Right atrium auricular region (tissue), 2 donors: ENCODE results near the gene FAM53A. TPM values are rescaled to one million over a fixed set of nuclear protein-coding genes. Genes with fewer than 3 reads are reported as not detected.

ENCODE experiments used
- DNase-seq: peaks from one replicate; pipeline ENCODE4 v3.0.0-alpha.2; 2019; ENCODE audit warnings: low spot score
- H3K27ac ChIP-seq, 2 donors: fragments of 200-600 bp; sonication (generic); 1 replicate in 1 of 2; 2 replicates in 1 of 2; pipeline ENCODE4 v1.5.1; 2016 to 2019
- H3K27me3 ChIP-seq, 2 donors: fragments of 200-600 bp; sonication (generic); one replicate each; pipeline versions ENCODE4 v1.5.1 to v1.6.0; 2017 to 2019
- H3K36me3 ChIP-seq: fragments of 200-600 bp; sonication (generic); one replicate; pipeline ENCODE4 v1.5.1; 2016
- H3K4me1 ChIP-seq, 2 donors: fragments of 200-600 bp; sonication (generic); one replicate each; pipeline versions ENCODE4 v1.5.1 to v1.6.0; 2017 to 2019
- H3K4me3 ChIP-seq, 2 donors: fragments of 200-600 bp; sonication (generic); 1 replicate in 1 of 2; 2 replicates in 1 of 2; pipeline ENCODE4 v1.5.1; 2017 to 2019; ENCODE audit warnings: mild to moderate bottlenecking in 1 of 2, moderate library complexity in 1 of 2
- H3K9me3 ChIP-seq, 2 donors: fragments of 200-600 bp; sonication (generic); one replicate each; pipeline ENCODE4 v1.5.1; 2019
- total RNA-seq, 2 donors: library from RNA; depleted of rRNA; stranded (reverse); fragments of >200 nt; gene quantifications; one replicate each; pipeline ENCODE4 v1.1.0, GENCODE V29; 2016
- TF ChIP-seq, protein P1 (sequence below), 2 donors: fragments of 200-600 bp; sonication (generic); IDR thresholded peaks; one replicate each; pipeline ENCODE4 v1.5.1; 2019; ENCODE audit warnings: antibody characterized with exemption in 2 of 2

The FAM53A gene
- total RNA-seq, 2 donors from 2014 or later, result 1.0 to 1.9 TPM

DNA sequence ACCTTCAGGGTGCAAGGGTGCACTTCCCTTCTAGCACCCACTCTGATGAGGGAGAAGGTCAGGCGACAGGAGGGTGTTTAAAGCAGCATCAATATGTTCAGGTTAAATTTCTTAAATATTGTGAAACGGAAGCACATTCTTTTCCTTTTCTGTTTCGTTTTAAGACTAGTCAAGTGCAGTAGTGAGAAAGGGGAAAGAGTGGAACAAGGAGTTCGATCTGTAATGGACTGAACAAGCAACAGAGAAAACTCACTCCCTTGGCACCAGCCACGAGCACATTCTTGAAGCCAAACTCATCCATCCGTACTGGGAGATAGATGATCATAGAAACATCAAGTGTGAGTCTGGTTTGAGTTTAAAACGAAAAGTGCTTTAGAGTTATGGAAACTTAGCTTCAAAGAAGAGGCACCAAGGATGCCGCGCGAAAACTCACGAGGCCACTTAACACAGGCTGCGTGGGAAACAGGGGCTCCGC, 815 bp downstream of the FAM53A start:
- Histone ChIP-seq H3K27me3 (no peaks in the 10 kb centered on the region), H3K27ac (peak overlapping the region; percentile 77 to 88), H3K4me3 (peak overlapping the region; percentile 63 to 77), H3K36me3 (no peaks in the 10 kb centered on the region), H3K4me1 (peaks cover 0 to 14% of the 10 kb centered on the region in 2 donors), H3K9me3 (no peaks in the 10 kb centered on the region)
- TF ChIP-seq, protein P1, sequence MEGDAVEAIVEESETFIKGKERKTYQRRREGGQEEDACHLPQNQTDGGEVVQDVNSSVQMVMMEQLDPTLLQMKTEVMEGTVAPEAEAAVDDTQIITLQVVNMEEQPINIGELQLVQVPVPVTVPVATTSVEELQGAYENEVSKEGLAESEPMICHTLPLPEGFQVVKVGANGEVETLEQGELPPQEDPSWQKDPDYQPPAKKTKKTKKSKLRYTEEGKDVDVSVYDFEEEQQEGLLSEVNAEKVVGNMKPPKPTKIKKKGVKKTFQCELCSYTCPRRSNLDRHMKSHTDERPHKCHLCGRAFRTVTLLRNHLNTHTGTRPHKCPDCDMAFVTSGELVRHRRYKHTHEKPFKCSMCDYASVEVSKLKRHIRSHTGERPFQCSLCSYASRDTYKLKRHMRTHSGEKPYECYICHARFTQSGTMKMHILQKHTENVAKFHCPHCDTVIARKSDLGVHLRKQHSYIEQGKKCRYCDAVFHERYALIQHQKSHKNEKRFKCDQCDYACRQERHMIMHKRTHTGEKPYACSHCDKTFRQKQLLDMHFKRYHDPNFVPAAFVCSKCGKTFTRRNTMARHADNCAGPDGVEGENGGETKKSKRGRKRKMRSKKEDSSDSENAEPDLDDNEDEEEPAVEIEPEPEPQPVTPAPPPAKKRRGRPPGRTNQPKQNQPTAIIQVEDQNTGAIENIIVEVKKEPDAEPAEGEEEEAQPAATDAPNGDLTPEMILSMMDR (IDR thresholded peaks at IDR 0.05), result no peak
- peak; percentile 68 for DNase-seq

DNA sequence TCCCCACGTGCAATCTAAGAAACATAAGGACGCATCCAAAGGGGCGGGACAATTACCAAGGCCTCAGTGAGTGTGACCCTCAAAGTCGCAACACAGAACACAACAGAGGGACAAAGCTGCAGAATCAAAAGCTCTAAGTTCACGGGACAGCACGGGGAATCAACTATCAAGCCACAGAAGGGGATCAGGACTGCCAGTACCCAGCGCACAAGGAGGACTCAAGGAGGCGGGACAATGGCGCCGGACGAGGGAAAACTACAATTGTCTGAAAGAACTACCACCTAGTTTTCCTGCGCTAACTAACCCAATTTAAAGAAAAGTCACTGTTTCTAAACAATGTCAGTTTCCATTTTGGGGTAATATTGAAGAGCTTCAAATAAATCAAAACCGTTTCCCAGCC, 1.3 kb downstream of the FAM53A start:
- TF ChIP-seq, protein P1 (IDR thresholded peaks at IDR 0.05), result no peak
- Histone ChIP-seq H3K27ac (peak overlapping the region in 1 of 2 donors; percentile 88), H3K4me1 (peaks cover 0 to 14% of the 10 kb centered on the region in 2 donors), H3K4me3 (peak overlapping the region; percentile 63 to 77), H3K9me3 (no peaks in the 10 kb centered on the region), H3K27me3 (no peaks in the 10 kb centered on the region), H3K36me3 (no peaks in the 10 kb centered on the region)
- DNase-seq, result no peak

- no peak overlapping the region for H3K4me3 ChIP-seq
- DNase-seq, result no peak
- no peaks in the 10 kb centered on the region for H3K9me3 ChIP-seq
- TF ChIP-seq, protein P1 (IDR thresholded peaks at IDR 0.05), result no peak
- peaks cover 0 to 2% of the 10 kb centered on the region in 2 donors for H3K4me1 ChIP-seq
- H3K27ac ChIP-seq, result no peak overlapping the region
- no peaks in the 10 kb centered on the region for H3K27me3 ChIP-seq
- no peaks in the 10 kb centered on the region for H3K36me3 ChIP-seq
These were observed 5.9 kb downstream of the FAM53A start for GRCh38 chr4:1678244-1678643.

- no peaks in the 10 kb centered on the region for H3K9me3 ChIP-seq
- H3K4me3 ChIP-seq, result no peak overlapping the region
- H3K27me3 ChIP-seq, result no peaks in the 10 kb centered on the region
- TF ChIP-seq, protein P1 (IDR thresholded peaks at IDR 0.05), result no peak
- no peak overlapping the region for H3K27ac ChIP-seq
- H3K4me1 ChIP-seq, result no peaks in the 10 kb centered on the region
- no peak for DNase-seq
- no peaks in the 10 kb centered on the region for H3K36me3 ChIP-seq
These were observed 7.2 kb downstream of the FAM53A start for GRCh38 chr4:1676605-1677525.

DNA sequence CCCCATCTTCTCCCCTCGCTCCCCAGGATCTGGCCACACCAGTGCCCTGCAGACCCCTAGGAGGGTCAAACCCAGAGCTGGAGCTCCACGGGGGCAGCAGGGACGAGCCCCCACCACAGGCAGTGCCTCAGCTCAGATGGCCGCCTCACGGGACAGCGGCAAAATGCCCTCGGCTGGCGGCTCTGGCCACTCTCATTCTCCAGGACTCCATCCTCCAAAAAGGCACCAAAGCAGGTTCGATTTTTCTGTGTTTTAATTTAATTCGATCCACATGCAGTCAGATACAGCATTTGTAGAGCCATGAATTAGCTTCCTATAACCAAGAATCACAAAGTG, 8.3 kb downstream of the FAM53A start:
- no peak for DNase-seq
- Histone ChIP-seq H3K9me3 (no peaks in the 10 kb centered on the region), H3K27me3 (no peaks in the 10 kb centered on the region), H3K4me1 (no peaks in the 10 kb centered on the region), H3K4me3 (no peak overlapping the region), H3K27ac (no peak overlapping the region), H3K36me3 (no peaks in the 10 kb centered on the region)
- TF ChIP-seq, protein P1 (IDR thresholded peaks at IDR 0.05), result no peak
